C4-2B (cell line): ENCODE data around the gene HOMEZ.

Experiments
- ZFX ChIP-seq: fragments of 450-650 bp; IDR thresholded peaks from 2 replicates; pipeline ENCODE4 v1.6.1; 2017
- TF ChIP-seq, protein P1 (sequence below): fragments of 450-650 bp; conservative IDR thresholded peaks from 2 replicates; pipeline ENCODE4 v1.5.1; 2017; ENCODE audit warnings: mild to moderate bottlenecking

DNA sequence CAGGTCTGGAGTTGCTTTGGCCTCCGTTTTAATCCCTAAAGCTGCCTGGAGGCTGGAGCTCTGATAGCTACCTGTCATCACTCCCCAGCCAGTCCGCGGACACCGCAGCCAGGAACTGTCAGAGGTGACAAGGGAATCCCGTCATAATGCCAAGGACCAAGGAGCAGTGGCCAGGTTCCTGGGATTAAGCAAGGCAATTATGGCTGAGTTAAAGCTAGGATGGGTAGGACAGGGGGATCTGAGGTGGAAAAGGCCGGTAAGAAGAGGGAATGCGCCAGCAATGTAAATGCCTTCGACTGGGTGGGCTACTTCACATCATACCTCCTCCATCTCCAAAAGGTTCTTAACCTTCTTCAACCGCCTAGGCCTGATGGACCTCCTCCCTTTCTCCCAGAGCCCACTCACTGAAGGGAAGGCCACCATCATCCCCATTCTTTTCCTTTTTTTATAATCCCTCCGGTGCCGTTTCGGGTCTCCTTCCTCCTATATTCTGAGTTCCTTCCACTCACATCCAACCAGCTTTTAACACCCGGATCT, 14.8 kb upstream of the HOMEZ start:
- TF ChIP-seq, protein P1, sequence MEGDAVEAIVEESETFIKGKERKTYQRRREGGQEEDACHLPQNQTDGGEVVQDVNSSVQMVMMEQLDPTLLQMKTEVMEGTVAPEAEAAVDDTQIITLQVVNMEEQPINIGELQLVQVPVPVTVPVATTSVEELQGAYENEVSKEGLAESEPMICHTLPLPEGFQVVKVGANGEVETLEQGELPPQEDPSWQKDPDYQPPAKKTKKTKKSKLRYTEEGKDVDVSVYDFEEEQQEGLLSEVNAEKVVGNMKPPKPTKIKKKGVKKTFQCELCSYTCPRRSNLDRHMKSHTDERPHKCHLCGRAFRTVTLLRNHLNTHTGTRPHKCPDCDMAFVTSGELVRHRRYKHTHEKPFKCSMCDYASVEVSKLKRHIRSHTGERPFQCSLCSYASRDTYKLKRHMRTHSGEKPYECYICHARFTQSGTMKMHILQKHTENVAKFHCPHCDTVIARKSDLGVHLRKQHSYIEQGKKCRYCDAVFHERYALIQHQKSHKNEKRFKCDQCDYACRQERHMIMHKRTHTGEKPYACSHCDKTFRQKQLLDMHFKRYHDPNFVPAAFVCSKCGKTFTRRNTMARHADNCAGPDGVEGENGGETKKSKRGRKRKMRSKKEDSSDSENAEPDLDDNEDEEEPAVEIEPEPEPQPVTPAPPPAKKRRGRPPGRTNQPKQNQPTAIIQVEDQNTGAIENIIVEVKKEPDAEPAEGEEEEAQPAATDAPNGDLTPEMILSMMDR, result no peak
- no peak for TF ChIP-seq ZFX
